NCI-H146 treated with DMSO at 0.1 percent for 48 hours (cell line): ENCODE results near the gene TMEM43.

ENCODE experiments used
- DNase-seq: peaks from one replicate; lab custom pipeline; 2025; ENCODE audit not compliant: unreplicated experiment; lab: John Stamatoyannopoulos, UW

Gene TMEM43

DNA sequence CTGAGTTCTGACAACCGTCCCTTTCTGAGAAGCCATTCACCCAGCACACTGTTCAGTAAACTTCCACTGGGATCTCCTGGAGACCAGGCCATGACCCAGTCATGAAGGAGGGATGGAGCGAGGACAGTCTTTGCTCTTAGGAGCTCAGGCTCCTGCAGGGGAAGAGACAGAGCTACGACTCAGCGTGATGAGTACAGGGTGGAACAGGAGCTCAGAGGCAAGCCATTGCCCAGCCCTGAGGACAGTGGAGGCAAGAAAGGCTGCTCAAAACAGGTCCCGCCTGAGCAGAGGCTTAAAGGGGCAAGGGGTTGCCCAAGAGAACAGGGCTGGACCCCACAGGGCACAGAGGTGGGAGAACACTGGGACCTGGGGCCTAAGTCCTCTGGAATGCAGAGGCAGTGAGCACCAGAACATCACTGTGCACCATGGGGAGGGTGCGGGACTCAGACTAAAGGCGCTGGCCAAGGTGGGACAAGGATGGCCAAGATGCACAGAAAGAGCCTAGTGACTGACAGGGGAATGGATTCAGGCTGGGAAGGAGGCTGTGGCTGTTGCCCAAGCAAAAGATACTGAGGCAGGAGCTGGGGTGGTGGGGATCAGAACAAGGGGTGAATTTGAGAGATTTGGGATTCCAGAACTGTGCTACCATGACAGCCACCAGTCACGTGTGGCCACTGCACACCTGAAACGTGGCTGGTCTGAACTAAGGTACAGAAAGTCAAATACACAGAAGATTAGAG is 25.8 kb downstream of the TMEM43 start:
- no peak for DNase-seq

DNA sequence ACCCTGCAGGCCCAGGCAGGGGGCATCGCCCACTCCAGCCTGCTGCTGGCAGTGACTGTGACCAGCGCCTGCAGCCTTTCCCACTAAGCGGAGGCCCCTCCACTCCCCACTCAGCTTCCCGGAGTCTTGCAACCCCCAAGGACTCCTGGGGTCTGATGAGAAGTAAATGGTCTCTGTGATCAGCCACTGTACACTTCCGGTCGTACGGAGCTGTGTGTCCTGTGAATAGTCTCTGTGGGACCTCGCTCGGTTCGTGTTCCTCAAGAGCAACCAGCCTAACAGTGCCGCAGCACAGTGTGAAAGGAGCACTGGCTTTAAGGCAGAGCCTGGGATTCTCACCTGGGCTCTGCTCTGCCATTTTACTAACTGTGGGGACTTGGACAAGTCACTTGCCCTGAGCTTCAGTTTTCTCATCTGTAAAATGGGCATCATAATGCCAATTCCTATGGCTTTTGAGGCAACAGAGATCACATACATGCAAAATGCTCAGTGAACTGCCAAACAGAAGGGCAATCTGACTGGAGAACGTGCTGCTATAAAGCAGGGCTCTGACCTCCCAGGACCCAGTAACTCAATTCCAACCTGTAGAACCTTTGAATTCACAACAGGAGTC is 26.7 kb downstream of the TMEM43 start:
- no peak for DNase-seq

DNA sequence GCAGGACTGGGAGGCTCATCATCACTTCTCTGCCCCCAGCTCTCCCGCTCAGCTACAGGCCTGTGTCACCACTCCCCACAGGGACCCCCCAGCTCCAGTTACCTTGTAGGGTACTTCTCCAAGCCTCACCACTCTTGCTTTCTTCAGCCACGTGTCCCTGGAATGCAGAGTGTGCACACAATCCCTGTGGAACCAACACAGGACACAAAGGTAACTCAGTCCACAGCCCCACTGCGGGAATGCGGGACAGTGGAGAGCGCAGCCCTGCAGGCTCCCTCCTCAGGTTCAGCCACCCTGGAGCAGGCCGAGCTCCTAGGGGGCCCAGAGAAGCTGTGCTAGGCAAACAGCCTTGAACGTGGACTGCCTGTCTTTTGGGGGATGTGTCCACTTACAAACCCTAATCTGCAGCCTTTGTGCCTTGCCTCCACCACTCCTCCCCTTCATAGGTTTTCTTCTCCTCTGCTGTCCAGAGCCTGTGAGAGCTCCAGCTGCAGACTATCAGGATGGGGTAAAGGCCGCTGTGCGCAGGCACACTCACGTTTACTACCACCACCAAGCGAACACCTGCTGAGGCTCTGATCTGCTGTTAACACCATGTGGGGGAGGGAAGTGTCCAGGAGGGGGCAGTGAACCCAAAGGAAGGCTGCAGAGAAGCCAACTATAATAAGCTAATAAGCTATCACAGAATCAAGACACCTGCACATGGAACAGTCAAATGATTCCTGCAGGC is 27.5 kb downstream of the TMEM43 start:
- DNase-seq, result no peak

DNA sequence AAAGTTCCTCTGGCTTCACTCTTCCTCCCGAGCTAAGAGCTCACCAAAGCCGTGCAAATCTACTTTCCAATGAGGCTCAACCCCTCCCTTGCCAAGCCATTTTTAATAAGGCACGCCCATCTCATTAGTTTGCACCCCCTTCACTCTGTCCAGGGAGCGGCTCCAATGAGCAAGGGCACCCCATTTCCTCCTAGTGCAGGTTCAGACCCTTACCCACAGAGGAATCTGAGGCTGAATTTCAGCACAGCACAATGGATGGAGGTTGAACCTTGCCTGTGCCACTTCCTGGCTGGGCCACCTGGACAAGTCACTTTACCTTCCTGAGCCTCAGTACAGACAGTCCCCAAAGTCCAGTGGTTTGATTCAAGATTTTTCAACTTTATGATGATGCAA is 28.1 kb downstream of the TMEM43 start:
- DNase-seq, result no peak

GRCh38 chr3:14153663-14154062 is 28.8 kb downstream of the TMEM43 start:
- DNase-seq, result no peak

- no peak for DNase-seq
Observed at GRCh38 chr3:14154276-14154675, 29.4 kb downstream of the TMEM43 start.

DNA sequence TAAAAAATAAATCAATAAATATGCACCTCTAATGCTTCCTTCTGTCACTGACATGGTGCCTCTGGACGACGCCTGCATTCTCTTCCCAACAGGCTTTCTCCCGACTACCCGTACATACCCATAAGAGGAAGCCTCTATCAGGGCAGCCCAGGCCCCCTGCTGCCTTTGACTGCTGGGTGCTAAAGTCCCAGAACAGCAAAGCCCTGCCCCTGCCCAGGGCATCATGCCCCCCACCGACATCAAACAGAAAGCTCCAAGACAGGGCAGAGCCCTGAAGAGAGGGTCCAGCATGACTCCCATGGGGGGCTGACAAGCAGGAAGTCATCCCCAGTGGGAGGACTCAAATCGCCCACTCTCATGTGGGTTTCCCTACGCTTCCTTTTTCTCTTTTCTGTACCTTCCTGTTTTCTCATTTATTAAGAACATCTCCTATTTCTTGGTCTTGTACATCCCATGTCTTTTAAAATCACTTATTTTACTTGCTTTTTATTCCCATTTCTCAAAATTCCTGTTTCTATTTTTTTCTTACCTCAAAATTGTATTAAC is 30.1 kb downstream of the TMEM43 start:
- DNase-seq, result no peak

- DNase-seq, result no peak
Observed at GRCh38 chr3:14156201-14156600, 31.3 kb downstream of the TMEM43 start.

- no peak for DNase-seq
Observed at GRCh38 chr3:14156843-14157561, 32.1 kb downstream of the TMEM43 start.

DNA sequence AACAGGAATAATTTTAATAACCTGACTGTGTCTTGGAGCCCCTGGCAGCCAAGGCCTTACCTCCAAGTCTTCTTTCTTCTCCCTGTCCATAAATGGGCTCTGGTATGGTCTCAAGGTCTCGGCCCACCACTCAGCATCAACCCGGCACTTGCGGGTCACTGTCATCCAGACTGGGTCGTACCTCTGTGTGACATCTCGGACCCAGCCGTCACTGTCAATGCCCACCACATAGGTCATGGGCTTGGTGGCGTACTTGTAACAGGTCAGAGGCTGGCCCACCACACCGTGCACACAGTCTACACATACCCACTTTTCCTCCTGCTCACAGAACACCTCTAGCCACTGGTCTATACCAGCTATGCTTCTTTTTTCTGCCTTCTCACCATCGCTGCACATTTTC is 33.1 kb downstream of the TMEM43 start:
- no peak for DNase-seq

DNA sequence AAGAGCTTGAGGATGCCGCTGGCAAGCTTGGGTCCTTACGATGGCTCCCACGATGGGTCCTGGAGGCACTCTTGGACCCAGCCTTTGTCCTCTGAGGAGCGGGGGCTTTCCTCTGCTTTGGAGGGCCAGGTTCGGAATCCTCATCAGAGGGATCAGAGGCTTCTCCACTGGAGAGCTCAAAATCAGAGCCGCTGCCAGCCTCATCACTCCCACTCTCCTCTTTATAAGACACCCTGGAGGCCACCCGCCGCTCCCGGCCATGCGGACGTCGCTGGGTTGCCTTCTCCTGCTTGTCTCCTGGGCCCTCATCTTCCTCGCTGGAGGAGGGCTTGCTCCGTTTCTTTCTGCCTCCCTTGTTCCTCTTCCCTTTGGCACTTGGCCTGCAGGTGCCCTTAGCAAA is 33.5 kb downstream of the TMEM43 start:
- DNase-seq, result no peak

GRCh38 chr3:14159426-14159825 is 34.6 kb downstream of the TMEM43 start:
- no peak for DNase-seq

DNA sequence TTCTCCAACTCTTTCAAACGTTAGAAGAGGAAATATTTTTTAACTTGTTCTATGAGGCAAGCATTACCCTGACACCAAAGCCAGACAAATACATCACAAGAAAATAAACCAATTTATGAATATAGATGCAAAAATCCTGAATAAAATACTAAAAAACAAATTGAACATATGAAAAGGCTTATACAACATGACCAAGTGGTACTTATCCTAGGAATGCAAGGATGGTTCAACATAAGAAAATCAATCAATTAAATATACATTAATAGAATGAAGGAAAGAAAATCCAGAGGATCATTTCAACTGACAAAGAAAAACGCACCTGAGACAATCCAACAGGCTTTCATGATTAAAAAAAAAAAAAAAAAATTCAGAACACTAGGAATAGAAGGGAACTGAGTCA is 36.4 kb downstream of the TMEM43 start:
- no peak for DNase-seq

DNA sequence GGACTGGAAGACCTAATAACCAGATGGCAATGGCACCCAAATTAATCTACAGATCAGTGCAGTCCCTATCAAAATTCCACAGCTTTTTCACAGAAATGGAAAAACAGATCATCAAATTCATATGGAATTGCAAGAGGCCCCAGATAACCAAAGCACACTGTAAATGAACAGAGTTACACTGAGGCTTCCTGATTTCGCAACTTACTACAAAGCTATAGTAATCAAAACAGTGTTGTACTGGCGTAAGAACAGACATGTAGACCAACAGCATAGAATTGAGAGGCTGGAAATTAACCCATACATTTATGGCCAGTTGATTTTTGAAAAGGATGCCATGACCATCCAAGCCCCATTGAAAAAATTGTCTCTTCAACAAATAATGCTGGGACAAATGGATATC is 37.3 kb downstream of the TMEM43 start:
- DNase-seq, result no peak

- DNase-seq, result no peak
Observed at GRCh38 chr3:14166877-14167603, 42.2 kb downstream of the TMEM43 start.

DNA sequence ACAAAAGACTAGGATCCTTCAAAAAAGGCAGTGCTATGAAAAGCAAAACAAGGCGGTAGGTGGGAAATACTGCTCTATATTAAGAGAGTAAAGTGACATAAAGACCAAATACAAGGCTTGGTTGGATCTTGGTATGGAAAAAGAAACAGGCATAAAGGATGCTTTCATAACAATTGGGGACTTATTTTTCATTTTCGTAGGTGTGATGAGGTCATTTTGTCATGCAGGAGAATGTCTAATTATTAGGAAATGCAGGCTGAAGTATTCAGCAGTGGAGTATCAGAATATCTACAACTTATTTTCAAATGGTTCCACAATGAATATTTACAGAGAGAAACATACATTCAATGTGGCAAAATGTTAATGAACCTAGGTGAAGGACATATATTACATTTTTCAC is 44.6 kb downstream of the TMEM43 start:
- DNase-seq, result no peak

GRCh38 chr3:14169871-14170270 is 45.0 kb downstream of the TMEM43 start:
- DNase-seq, result no peak

DNA sequence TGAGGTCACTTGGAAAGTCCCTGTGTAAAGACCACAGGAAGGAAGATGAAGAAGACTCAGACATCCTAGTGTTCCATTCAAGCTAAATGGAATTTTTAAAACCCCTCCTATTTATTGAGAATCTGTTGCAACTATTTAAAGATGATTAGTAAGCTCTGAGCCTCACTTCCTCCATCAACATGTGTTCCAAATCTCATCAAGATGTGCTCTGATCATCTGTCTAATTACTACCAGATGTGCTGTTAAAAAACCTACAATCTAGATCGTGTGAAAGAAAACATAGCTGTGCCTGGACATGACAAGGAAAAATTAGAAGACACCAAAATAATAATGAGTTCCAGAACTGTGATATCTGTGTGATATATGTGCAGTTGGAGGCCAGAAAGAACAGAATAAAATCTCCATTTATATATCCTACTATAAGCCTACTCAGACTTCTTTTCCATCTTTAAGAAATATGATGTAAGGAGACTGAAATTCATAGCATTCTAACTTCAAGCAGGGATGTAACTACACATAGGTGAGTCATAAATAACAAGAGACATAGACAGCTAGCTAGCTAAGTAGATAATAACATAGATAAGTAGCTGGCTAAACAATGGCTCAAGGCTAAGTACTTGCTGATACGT is 45.8 kb downstream of the TMEM43 start:
- DNase-seq, result no peak

- DNase-seq, result no peak
Observed at GRCh38 chr3:14172496-14172895, 47.6 kb downstream of the TMEM43 start.

- no peak for DNase-seq
Observed at GRCh38 chr3:14174483-14174882, 49.6 kb downstream of the TMEM43 start.
